H9 (cell line): ENCODE data around the gene CACNA2D3. TPM values are rescaled to one million over a fixed set of nuclear protein-coding genes. Genes with fewer than 3 reads are reported as not detected.

Experiments
- DNase-seq: peaks from one replicate; pipeline ENCODE4 v3.0.0-alpha.2; 2017
- H2AFZ ChIP-seq: one replicate; pipeline ENCODE4 v1.6.1; 2013; ENCODE audit warnings: mild to moderate bottlenecking, low read length, control low read depth, moderate library complexity
- H2AK5ac ChIP-seq: 2 replicates; pipeline ENCODE4 v1.6.1; 2013; ENCODE audit warnings: low read length, control low read depth, mixed read lengths; ENCODE audit not compliant: insufficient read length
- H2BK120ac ChIP-seq: one replicate; pipeline ENCODE4 v1.6.1; 2013; ENCODE audit warnings: low read depth, mild to moderate bottlenecking, low read length, control low read depth, inconsistent platforms; ENCODE audit not compliant: poor library complexity, severe bottlenecking
- H2BK12ac ChIP-seq: 2 replicates; pipeline ENCODE4 v1.6.1; 2013; ENCODE audit warnings: low read length, control low read depth, mixed read lengths, low read depth; ENCODE audit not compliant: insufficient read length
- H2BK15ac ChIP-seq: 2 replicates; pipeline ENCODE4 v1.6.1; 2013; ENCODE audit warnings: low read depth, low read length, control low read depth
- H2BK20ac ChIP-seq: one replicate; pipeline ENCODE4 v1.6.1; 2013; ENCODE audit warnings: low read depth, mild to moderate bottlenecking, low read length, control low read depth, inconsistent platforms; ENCODE audit not compliant: poor library complexity, severe bottlenecking
- H2BK5ac ChIP-seq: 2 replicates; pipeline ENCODE4 v1.6.1; 2013; ENCODE audit warnings: low read length, control low read depth, mixed read lengths; ENCODE audit not compliant: insufficient read length
- H3K14ac ChIP-seq: 2 replicates; pipeline ENCODE4 v1.6.1; 2013; ENCODE audit warnings: low read length, control low read depth; ENCODE audit not compliant: insufficient read depth
- H3K18ac ChIP-seq: 2 replicates; pipeline ENCODE4 v1.6.1; 2013; ENCODE audit warnings: low read depth, mild to moderate bottlenecking, mixed read lengths, low read length, control low read depth; ENCODE audit not compliant: insufficient read length
- H3K23ac ChIP-seq: 2 replicates; pipeline ENCODE4 v1.6.1; 2013; ENCODE audit warnings: low read length, control low read depth, mixed read lengths, low read depth; ENCODE audit not compliant: insufficient read length
- H3K23me2 ChIP-seq: 2 replicates; pipeline ENCODE4 v1.6.1; 2013; ENCODE audit warnings: low read depth, mild to moderate bottlenecking, mixed read lengths, low read length, control low read depth; ENCODE audit not compliant: insufficient read length, poor library complexity, severe bottlenecking
- H3K27ac ChIP-seq: 2 replicates; pipeline ENCODE4 v1.5.1; 2013; ENCODE audit warnings: low read length, control low read depth, mixed read lengths, low read depth; ENCODE audit not compliant: insufficient read length
- H3K27me3 ChIP-seq: 2 replicates; pipeline ENCODE4 v1.6.1; 2013; ENCODE audit warnings: low read length, control low read depth, inconsistent platforms; ENCODE audit not compliant: insufficient read depth
- H3K4ac ChIP-seq: 2 replicates; pipeline ENCODE4 v1.6.1; 2013; ENCODE audit warnings: low read depth, mild to moderate bottlenecking, control low read depth, inconsistent platforms, low read length, moderate library complexity
- H3K4me1 ChIP-seq: 2 replicates; pipeline ENCODE4 v1.6.1; 2013; ENCODE audit warnings: low read length, control low read depth, inconsistent platforms; ENCODE audit not compliant: insufficient read depth
- H3K4me2 ChIP-seq: 2 replicates; pipeline ENCODE4 v1.6.1; 2013; ENCODE audit warnings: low read length, control low read depth, mixed read lengths; ENCODE audit not compliant: insufficient read length, insufficient read depth
- H3K56ac ChIP-seq: 2 replicates; pipeline ENCODE4 v1.6.1; 2013; ENCODE audit warnings: low read depth, mild to moderate bottlenecking, mixed read lengths, low read length, control low read depth; ENCODE audit not compliant: insufficient read length
- H3K79me1 ChIP-seq: 2 replicates; pipeline ENCODE4 v1.6.1; 2013; ENCODE audit warnings: low read depth, mild to moderate bottlenecking, moderate library complexity, low read length, control low read depth, inconsistent platforms; ENCODE audit not compliant: insufficient read depth, poor library complexity, severe bottlenecking
- H3K79me2 ChIP-seq: 2 replicates; pipeline ENCODE4 v1.6.1; 2013; ENCODE audit warnings: low read length, control low read depth, inconsistent platforms; ENCODE audit not compliant: insufficient read depth
- H3K9ac ChIP-seq: 2 replicates; pipeline ENCODE4 v1.6.1; 2013; ENCODE audit warnings: low read length, control low read depth, mixed read lengths; ENCODE audit not compliant: insufficient read length; ENCODE audit errors: extremely low read depth
- H3K9me3 ChIP-seq: one replicate; pipeline ENCODE4 v1.6.1; 2013; ENCODE audit warnings: low read depth, low read length, inconsistent platforms; ENCODE audit not compliant: control insufficient read depth
- H3T11ph ChIP-seq: one replicate; pipeline ENCODE4 v1.6.1; 2013; ENCODE audit warnings: mild to moderate bottlenecking, low read length, control low read depth, inconsistent platforms
- H4K20me1 ChIP-seq: one replicate; pipeline ENCODE4 v1.6.1; 2013; ENCODE audit not compliant: control insufficient read depth, insufficient read length, insufficient read depth
- H4K5ac ChIP-seq: 2 replicates; pipeline ENCODE4 v1.6.1; 2013; ENCODE audit warnings: low read depth, mild to moderate bottlenecking, mixed read lengths, low read length, control low read depth; ENCODE audit not compliant: insufficient read length
- H4K8ac ChIP-seq: replicated peaks from 2 replicates; pipeline ENCODE4 v1.6.1; 2013; ENCODE audit warnings: low read length, control low read depth, mixed read lengths, low read depth; ENCODE audit not compliant: insufficient read length
- H4K91ac ChIP-seq: 2 replicates; pipeline ENCODE4 v1.6.1; 2013; ENCODE audit warnings: low read depth, mild to moderate bottlenecking, moderate library complexity, mixed read lengths, low read length, control low read depth; ENCODE audit not compliant: insufficient read length
- H3K27ac Mint-ChIP-seq, 3 experiments: 2 replicates in 2 of 3; 3 replicates in 1 of 3; pipeline ENCODE4 v1.8.0; 2020 to 2021; ENCODE audit warnings: mixed read lengths in 3 of 3, mild to moderate bottlenecking in 1 of 3, moderate library complexity in 1 of 3
- H3K27me3 Mint-ChIP-seq: 2 replicates; pipeline ENCODE4 v1.8.0; 2021; ENCODE audit warnings: low read depth, mild to moderate bottlenecking, moderate library complexity, mixed read lengths
- H3K36me3 Mint-ChIP-seq, 3 experiments: 2 replicates in 2 of 3; 3 replicates in 1 of 3; pipeline ENCODE4 v1.8.0; 2020 to 2021; ENCODE audit warnings: low read depth in 3 of 3, mixed read lengths in 3 of 3; ENCODE audit not compliant: insufficient read depth in 1 of 3
- H3K4me1 Mint-ChIP-seq, 2 experiments: 2 replicates each; pipeline ENCODE4 v1.8.0; 2020; ENCODE audit warnings: mixed read lengths in 2 of 2
- H3K4me3 Mint-ChIP-seq, 2 experiments: 2 replicates in 1 of 2; 3 replicates in 1 of 2; pipeline ENCODE4 v1.8.0; 2020 to 2021; ENCODE audit warnings: mild to moderate bottlenecking in 2 of 2, mixed read lengths in 2 of 2, moderate library complexity in 1 of 2
- H3K9me3 Mint-ChIP-seq, 2 experiments: 2 replicates in 1 of 2; 3 replicates in 1 of 2; pipeline ENCODE4 v1.8.0; 2020; ENCODE audit warnings: mild to moderate bottlenecking in 2 of 2, mixed read lengths in 2 of 2, moderate library complexity in 1 of 2
- CTCF ChIP-seq: fragments of 200-600 bp; sonication (generic); conservative IDR thresholded peaks from 3 replicates; pipeline ENCODE4 v1.8.0; 2021; ENCODE audit warnings: antibody characterized with exemption, mild to moderate bottlenecking
- WGBS: extraction: QIAGEN DNeasy Blood & Tissue Kit; methylation state at CpG from one replicate; pipeline ENCODE4 v1.1.7; 2013; ENCODE audit warnings: missing lambda C conversion rate, low lambda C conversion rate, mixed read lengths; ENCODE audit not compliant: insufficient read length; ENCODE audit errors: extremely low coverage; 5-methylcytosine and 5-hydroxymethylcytosine counted together
- total RNA-seq: library from RNA; stranded (reverse); gene quantifications from 2 replicates; pipeline ENCODE4 v1.2.1, GENCODE V29; 2021

CACNA2D3 gene
- total RNA-seq, 1 experiment from 2014 or later: 3.2 TPM

- no peak overlapping the region for H3K56ac ChIP-seq
Observed at GRCh38 chr3:55036883-55037577, 914.7 kb downstream of the CACNA2D3 start.

More at GRCh38 chr3:55036883-55037577, 914.7 kb downstream of the CACNA2D3 start:
- Histone ChIP-seq H4K20me1 (no peaks in the 10 kb centered on the region), H2AK5ac (no peak overlapping the region), H3K18ac (no peak overlapping the region), H3K79me1 (no peaks in the 10 kb centered on the region), H3K4me1 (no peaks in the 10 kb centered on the region), H2BK120ac (no peak overlapping the region), H4K91ac (no peak overlapping the region), H3K23ac (no peak overlapping the region), H3K14ac (no peak overlapping the region), H3K27ac (no peak overlapping the region), H4K5ac (no peak overlapping the region), H2BK5ac (no peak overlapping the region), H3K23me2 (no peaks in the 10 kb centered on the region), H3K4ac (no peak overlapping the region), H3K9ac (no peak overlapping the region), H3K4me2 (no peak overlapping the region), H3K27me3 (no peaks in the 10 kb centered on the region), H2BK12ac (no peak overlapping the region), H3T11ph (no peak overlapping the region), H2BK20ac (no peak overlapping the region), H4K8ac (no peak overlapping the region), H2AFZ (no peak overlapping the region), H2BK15ac (no peak overlapping the region), H3K79me2 (no peaks in the 10 kb centered on the region), H3K9me3 (no peaks in the 10 kb centered on the region)
- WGBS: no CpG with 5 or more reads among the region's 5 CpGs
- Mint-ChIP-seq H3K27me3 (no peaks in the 10 kb centered on the region), H3K27ac (no peak overlapping the region), H3K4me3 (no peak overlapping the region), H3K9me3 (no peaks in the 10 kb centered on the region), H3K36me3 (no peaks in the 10 kb centered on the region; a peak in 1 of 7 replicates), H3K4me1 (peaks cover 0 to 6% of the 10 kb centered on the region in 2 experiments; a peak in 1 of 4 replicates)
- DNase-seq: no peak
- TF ChIP-seq CTCF: no peak
